K562 (cell line): ENCODE measurements around the gene MED22. TPM values are rescaled to one million over a fixed set of nuclear protein-coding genes. Genes with fewer than 3 reads are reported as not detected.

ENCODE experiments used
- ARHGAP35 ChIP-seq: fragments of 450-650 bp; IDR thresholded peaks from 2 replicates; pipeline ENCODE4 v1.6.1; 2018; ENCODE audit not compliant: partially characterized antibody
- ETV6 ChIP-seq, 3 experiments: fragments of 150-350 bp in 1 of 3; sonication (generic) in 1 of 3; formaldehyde crosslinking in 1 of 3; IDR thresholded peaks; 2 replicates each; pipeline versions ENCODE4 v1.6.1 to v1.8.0; 2014 to 2022; ENCODE audit warnings: borderline replicate concordance in 2 of 3, low read depth in 2 of 3, antibody characterized with exemption in 1 of 3, low read length in 1 of 3, mild to moderate bottlenecking in 1 of 3, missing genetic modification reagents in 1 of 3
- KHSRP ChIP-seq: fragments of 450-650 bp; IDR thresholded peaks from 2 replicates; pipeline ENCODE4 v1.6.1; 2017
- LCOR ChIP-seq: sonication (generic); formaldehyde crosslinking; IDR thresholded peaks from 2 replicates; pipeline ENCODE4 v1.8.0; 2022; ENCODE audit warnings: mild to moderate bottlenecking, missing genetic modification reagents
- MAFG ChIP-seq: fragments of 450-650 bp; conservative IDR thresholded peaks from 2 replicates; pipeline ENCODE4 v1.6.1; 2016; ENCODE audit warnings: missing genetic modification characterization, missing compliant biosample characterization
- NCOA4 ChIP-seq: fragments of 450-650 bp; IDR thresholded peaks from 2 replicates; pipeline ENCODE4 v1.6.1; 2018; ENCODE audit warnings: mild to moderate bottlenecking; ENCODE audit not compliant: partially characterized antibody
- PCBP2 ChIP-seq: fragments of 200-400 bp; formaldehyde crosslinking; IDR thresholded peaks from 2 replicates; pipeline ENCODE4 v1.6.1; 2018; ENCODE audit warnings: low read length, low read depth, mild to moderate bottlenecking, moderate library complexity; ENCODE audit not compliant: poor library complexity, severe bottlenecking
- PKNOX1 ChIP-seq: fragments of 450-650 bp; IDR thresholded peaks from 2 replicates; pipeline ENCODE4 v1.6.1; 2016
- POU5F1 ChIP-seq: fragments of 150-350 bp; IDR thresholded peaks from 2 replicates; pipeline ENCODE4 v1.6.1; 2014; ENCODE audit warnings: borderline replicate concordance, low read length, low read depth, mild to moderate bottlenecking; ENCODE audit not compliant: partially characterized antibody
- PTTG1 ChIP-seq: fragments of 450-650 bp; IDR thresholded peaks from 2 replicates; pipeline ENCODE4 v1.6.1; 2016; ENCODE audit warnings: low read depth, mild to moderate bottlenecking, missing genetic modification characterization, missing compliant biosample characterization
- RBM15 ChIP-seq: fragments of 200-400 bp; formaldehyde crosslinking; IDR thresholded peaks from 2 replicates; pipeline ENCODE4 v1.6.1; 2018; ENCODE audit warnings: mild to moderate bottlenecking, low read length, moderate library complexity; ENCODE audit not compliant: insufficient read depth
- RREB1 ChIP-seq: fragments of 250-450 bp; sonication (Bioruptor Pico); IDR thresholded peaks from 2 replicates; pipeline ENCODE4 v1.4.0; 2020
- SREBF2 ChIP-seq: sonication (generic); formaldehyde crosslinking; IDR thresholded peaks from 2 replicates; pipeline ENCODE4 v1.4.0; 2020; ENCODE audit warnings: mild to moderate bottlenecking, missing genetic modification reagents
- U2AF2 ChIP-seq: fragments of 200-400 bp; formaldehyde crosslinking; optimal IDR thresholded peaks from 2 replicates; pipeline ENCODE3; 2017; ENCODE audit warnings: low read depth, mild to moderate bottlenecking, low read length
- ZNF146 ChIP-seq: IDR thresholded peaks from one replicate; pipeline ENCODE4 v1.6.1; 2018; ENCODE audit warnings: missing compliant biosample characterization; ENCODE audit not compliant: unreplicated experiment
- ZNF740 ChIP-seq, 3 experiments: fragments of 200-800 bp in 1 of 3; sonication (Bioruptor generic) in 1 of 3; sonication (generic) in 1 of 3; formaldehyde crosslinking in 1 of 3; IDR thresholded peaks; 2 replicates each; pipeline versions ENCODE4 v1.6.1 to v1.8.0; 2016 to 2022; ENCODE audit warnings: mild to moderate bottlenecking in 2 of 3, missing compliant biosample characterization in 2 of 3, missing genetic modification characterization in 2 of 3, missing genetic modification reagents in 1 of 3
- ZNF77 ChIP-seq: fragments of 250-450 bp; sonication (Bioruptor Pico); IDR thresholded peaks from 2 replicates; pipeline ENCODE4 v1.5.0; 2020
- polyA plus RNA-seq, 8 experiments: library from polyadenylated mRNA; depleted of rRNA in 4 of 8; stranded (reverse) in 5 of 8; unstranded in 3 of 8; fragments of >200 nt; fragmentation: Nextera tagmentation in 2 of 8; fragmentation: Illumina TruSeq in 1 of 8; extraction: Ambion mirVana in 2 of 8; extraction: Trizol in 1 of 8; gene quantifications; 2 replicates each; pipeline versions ENCODE4 v1.2.1 to v1.2.3, GENCODE V29; 2011 to 2014; ENCODE audit warnings: inconsistent platforms in 1 of 8, missing spikeins in 1 of 8
- total RNA-seq, 7 experiments: library from RNA; depleted of rRNA in 6 of 7; stranded (reverse); fragments of >200 nt in 6 of 7; fragmentation: Illumina TruSeq in 2 of 7; extraction: Trizol in 2 of 7; gene quantifications; 2 replicates each; pipeline versions ENCODE4 v1.2.1 to v1.2.3, GENCODE V29; 2011 to 2021; ENCODE audit warnings: low replicate concordance in 1 of 7

Gene MED22
- total and polyA plus RNA-seq, 9 of the 15 experiments (the other 6 are each of a cell fraction or from before 2014, with no cell fraction given), result 0.73 to 35.6 (median 22.3) TPM

GRCh38 chr9:133335924-133336811 is 11.8 kb downstream of the MED22 start, which contains the start of gene SURF6 (continued):
- no peak for TF ChIP-seq ZNF740 (CRISPR knock-in tag; IDR thresholded peaks at IDR 0.05)
- no peak for TF ChIP-seq ZNF740 (tag; IDR thresholded peaks at IDR 0.05)
- TF ChIP-seq ARHGAP35, result no peak
- TF ChIP-seq U2AF2, result no peak
- no peak for TF ChIP-seq KHSRP
- TF ChIP-seq SREBF2 (CRISPR knock-in tag), result 0 out of 2 replicates have a peak, but pooled peaks have one; percentile 51
- TF ChIP-seq PCBP2, result no peak
- TF ChIP-seq RBM15, result no peak
- no peak for TF ChIP-seq RREB1
- TF ChIP-seq PTTG1 (tag), result no peak
- no peak for TF ChIP-seq MAFG (tag)
- TF ChIP-seq NCOA4, result peak; percentile 100
- 0 out of 4 replicates have a peak, but pooled peaks of 1 of the 2 experiments have one; percentile 15 for TF ChIP-seq ETV6 (IDR thresholded peaks at IDR 0.05; ENCODE audit: borderline replicate concordance in 1 of 2, low read depth in 2 of 2, low read length in 1 of 2)
- no peak for TF ChIP-seq ETV6 (CRISPR knock-in tag; IDR thresholded peaks at IDR 0.05; ENCODE audit: borderline replicate concordance)
- TF ChIP-seq PKNOX1, result no peak; the same call in 1 of the 2 replicates
- TF ChIP-seq ZNF77 (CRISPR knock-in tag), result no peak
- peak; percentile 86 for TF ChIP-seq LCOR (CRISPR knock-in tag)
- TF ChIP-seq ZNF146 (CRISPR knock-in tag), result no peak
- no peak for TF ChIP-seq POU5F1
